Fibroblast of lung (primary cell): ENCODE results near the gene BCAR3. TPM values are rescaled to one million over a fixed set of nuclear protein-coding genes. Genes with fewer than 3 reads are reported as not detected.

Experiments used
- DNase-seq, 2 donors: peaks; one replicate each; pipeline versions ENCODE4 v3.0.0 to v3.0.0-alpha.2; 2010; ENCODE audit warnings: low read depth in 2 of 2
- H2AFZ ChIP-seq: 2 replicates; pipeline ENCODE4 v1.5.1; 2012; ENCODE audit warnings: low read length, control low read depth, inconsistent platforms
- H3K27ac ChIP-seq: 2 replicates; pipeline ENCODE4 v1.5.1; 2011; ENCODE audit warnings: low read length, control low read depth; ENCODE audit not compliant: insufficient read depth
- H3K27me3 ChIP-seq: 2 replicates; pipeline ENCODE4 v1.5.1; 2011; ENCODE audit warnings: mild to moderate bottlenecking, low read length; ENCODE audit not compliant: control insufficient read depth, insufficient read depth
- H3K36me3 ChIP-seq: 2 replicates; pipeline ENCODE4 v1.5.1; 2011; ENCODE audit warnings: low read length; ENCODE audit not compliant: control insufficient read depth, insufficient read depth
- H3K4me1 ChIP-seq: 2 replicates; pipeline ENCODE4 v1.5.1; 2011; ENCODE audit warnings: low read length; ENCODE audit not compliant: control insufficient read depth, insufficient read depth; ENCODE audit errors: extremely low read depth
- H3K4me2 ChIP-seq: 2 replicates; pipeline ENCODE4 v1.5.1; 2011; ENCODE audit warnings: low read length, control low read depth; ENCODE audit not compliant: insufficient read depth; ENCODE audit errors: extremely low read depth
- H3K4me3 ChIP-seq, 4 experiments: fragments of 200-600 bp in 1 of 4; sonication (generic) in 1 of 4; replicated peaks in 1 of 4; 2 replicates each; pipeline ENCODE4 v1.5.1; 2011 to 2016; ENCODE audit warnings: low read length in 4 of 4, low read depth in 3 of 4, mild to moderate bottlenecking in 3 of 4, control low read depth in 2 of 4, inconsistent platforms in 1 of 4, mixed read lengths in 1 of 4; ENCODE audit not compliant: insufficient read depth in 1 of 4; ENCODE audit errors: control extremely low read depth in 1 of 4
- H3K79me2 ChIP-seq: 2 replicates; pipeline ENCODE4 v1.5.1; 2012; ENCODE audit warnings: mild to moderate bottlenecking, low read length, inconsistent platforms; ENCODE audit not compliant: control insufficient read depth, insufficient read depth
- H3K9ac ChIP-seq: 2 replicates; pipeline ENCODE4 v1.5.1; 2011; ENCODE audit warnings: mild to moderate bottlenecking, low read length, control low read depth; ENCODE audit not compliant: insufficient read depth
- H3K9me3 ChIP-seq: 2 replicates; pipeline ENCODE4 v1.5.1; 2012; ENCODE audit warnings: low read depth, low read length; ENCODE audit not compliant: control insufficient read depth, insufficient read depth
- H4K20me1 ChIP-seq: 2 replicates; pipeline ENCODE4 v1.5.1; 2011; ENCODE audit warnings: low read length; ENCODE audit not compliant: control insufficient read depth, insufficient read depth; ENCODE audit errors: extremely low read depth
- EZH2 ChIP-seq: IDR thresholded peaks from 2 replicates; pipeline ENCODE4 v1.5.1; 2012; ENCODE audit warnings: low read length, control low read depth, mild to moderate bottlenecking; ENCODE audit errors: missing control alignments
- polyA plus RNA-seq, 2 donors: library from polyadenylated mRNA; depleted of rRNA in 1 of 2; stranded (reverse) in 1 of 2; unstranded in 1 of 2; fragments of >200 nt; gene quantifications; 2 replicates each; pipeline ENCODE4 v1.2.1, GENCODE V29; 2011 to 2012; ENCODE audit warnings: missing spikeins in 1 of 2
- total RNA-seq: library from RNA; depleted of rRNA; stranded (reverse); fragments of >200 nt; gene quantifications from 2 replicates; pipeline ENCODE4 v1.2.1, GENCODE V29; 2014
- TF ChIP-seq, protein P1 (sequence below), 2 donors: IDR thresholded peaks in 1 of 2; conservative IDR thresholded peaks in 1 of 2; 1 replicate in 1 of 2; 2 replicates in 1 of 2; pipeline ENCODE4 v1.5.1; 2011 to 2012; ENCODE audit warnings: low read length in 2 of 2, control low read depth in 1 of 2, inconsistent platforms in 1 of 2, low read depth in 1 of 2, mild to moderate bottlenecking in 1 of 2

Gene BCAR3
- total and polyA plus RNA-seq, 2 donors (not counting 1 experiment from before 2014, with no cell fraction given): 12.6 to 35.2 TPM

GRCh38 chr1:93668951-93669350 lies 12.7 kb downstream of the BCAR3 start:
- peaks cover 47% of the 10 kb centered on the region for H3K4me1 ChIP-seq
- H3K9me3 ChIP-seq: no peaks in the 10 kb centered on the region
- H3K79me2 ChIP-seq: peaks cover 81% of the 10 kb centered on the region
- H3K36me3 ChIP-seq: peaks cover 12% of the 10 kb centered on the region
- H3K27ac ChIP-seq: no peak overlapping the region
- H3K27me3 ChIP-seq: no peaks in the 10 kb centered on the region
- no peak for TF ChIP-seq EZH2
- TF ChIP-seq, protein P1, sequence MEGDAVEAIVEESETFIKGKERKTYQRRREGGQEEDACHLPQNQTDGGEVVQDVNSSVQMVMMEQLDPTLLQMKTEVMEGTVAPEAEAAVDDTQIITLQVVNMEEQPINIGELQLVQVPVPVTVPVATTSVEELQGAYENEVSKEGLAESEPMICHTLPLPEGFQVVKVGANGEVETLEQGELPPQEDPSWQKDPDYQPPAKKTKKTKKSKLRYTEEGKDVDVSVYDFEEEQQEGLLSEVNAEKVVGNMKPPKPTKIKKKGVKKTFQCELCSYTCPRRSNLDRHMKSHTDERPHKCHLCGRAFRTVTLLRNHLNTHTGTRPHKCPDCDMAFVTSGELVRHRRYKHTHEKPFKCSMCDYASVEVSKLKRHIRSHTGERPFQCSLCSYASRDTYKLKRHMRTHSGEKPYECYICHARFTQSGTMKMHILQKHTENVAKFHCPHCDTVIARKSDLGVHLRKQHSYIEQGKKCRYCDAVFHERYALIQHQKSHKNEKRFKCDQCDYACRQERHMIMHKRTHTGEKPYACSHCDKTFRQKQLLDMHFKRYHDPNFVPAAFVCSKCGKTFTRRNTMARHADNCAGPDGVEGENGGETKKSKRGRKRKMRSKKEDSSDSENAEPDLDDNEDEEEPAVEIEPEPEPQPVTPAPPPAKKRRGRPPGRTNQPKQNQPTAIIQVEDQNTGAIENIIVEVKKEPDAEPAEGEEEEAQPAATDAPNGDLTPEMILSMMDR (conservative IDR thresholded peaks at IDR 0.05 in 1 of 2, IDR thresholded peaks at IDR 0.05 in 1 of 2; ENCODE audit: low read depth in 1 of 2, low read length in 2 of 2): no peak
- no peaks in the 10 kb centered on the region for H4K20me1 ChIP-seq
- H2AFZ ChIP-seq: no peak overlapping the region
- H3K4me3 ChIP-seq: no peak overlapping the region
- H3K4me2 ChIP-seq: no peak overlapping the region
- DNase-seq: no peak
- H3K9ac ChIP-seq: no peak overlapping the region

- Histone ChIP-seq H2AFZ (no peak overlapping the region), H3K4me2 (no peak overlapping the region), H3K9ac (no peak overlapping the region), H3K36me3 (peaks cover 12% of the 10 kb centered on the region), H4K20me1 (no peaks in the 10 kb centered on the region), H3K9me3 (no peaks in the 10 kb centered on the region), H3K79me2 (peaks cover 81% of the 10 kb centered on the region), H3K4me1 (peaks cover 51% of the 10 kb centered on the region), H3K27ac (no peak overlapping the region), H3K27me3 (no peaks in the 10 kb centered on the region), H3K4me3 (no peak overlapping the region)
- no peak for DNase-seq
- TF ChIP-seq EZH2: no peak
- TF ChIP-seq, protein P1 (conservative IDR thresholded peaks at IDR 0.05 in 1 of 2, IDR thresholded peaks at IDR 0.05 in 1 of 2; ENCODE audit: low read depth in 1 of 2, low read length in 2 of 2): no peak
Measured at GRCh38 chr1:93668121-93668520, 13.5 kb downstream of the BCAR3 start.

DNA sequence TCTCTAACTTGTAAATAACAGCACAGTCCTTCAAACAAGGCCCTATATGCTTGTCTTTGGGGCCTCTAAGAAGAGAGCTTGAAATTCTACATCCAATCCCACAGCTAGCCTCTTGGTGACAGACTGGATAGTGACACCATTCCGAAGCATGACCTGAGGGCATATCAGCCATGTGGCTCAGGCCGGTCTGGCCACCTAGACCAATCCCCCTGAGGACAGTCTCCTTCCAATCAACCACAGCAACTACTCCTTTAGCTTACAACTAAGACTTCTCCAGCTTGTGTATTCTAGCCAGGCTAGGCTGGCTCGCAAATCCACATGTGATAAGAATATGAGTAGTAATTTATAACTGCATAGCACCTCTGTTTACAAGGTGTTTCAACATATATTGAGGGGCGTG lies 14.0 kb downstream of the BCAR3 start:
- no peaks in the 10 kb centered on the region for H4K20me1 ChIP-seq
- TF ChIP-seq EZH2: no peak
- TF ChIP-seq, protein P1 (conservative IDR thresholded peaks at IDR 0.05 in 1 of 2, IDR thresholded peaks at IDR 0.05 in 1 of 2; ENCODE audit: low read depth in 1 of 2, low read length in 2 of 2): no peak
- no peak overlapping the region for H2AFZ ChIP-seq
- no peak overlapping the region for H3K4me3 ChIP-seq
- H3K4me2 ChIP-seq: no peak overlapping the region
- H3K27me3 ChIP-seq: no peaks in the 10 kb centered on the region
- H3K36me3 ChIP-seq: peaks cover 12% of the 10 kb centered on the region
- no peaks in the 10 kb centered on the region for H3K9me3 ChIP-seq
- no peak for DNase-seq
- H3K27ac ChIP-seq: no peak overlapping the region
- H3K9ac ChIP-seq: no peak overlapping the region
- peaks cover 77% of the 10 kb centered on the region for H3K79me2 ChIP-seq
- H3K4me1 ChIP-seq: peaks cover 48% of the 10 kb centered on the region
